ENCODE data around the gene C19orf25. TPM values are rescaled to one million over a fixed set of nuclear protein-coding genes. Genes with fewer than 3 reads are reported as not detected.

Gene C19orf25
- total RNA-seq, result 10 to 100 TPM; 33.3 to 38.2 TPM

- Mint-ChIP-seq H3K27ac (peak within 1 kb of the TSS; percentile 98), H3K4me1 (ENCODE audit: low read depth) (peaks cover 18% of the 10 kb centered on the region), H3K36me3 (ENCODE audit: low read depth) (peaks cover 9% of the 10 kb centered on the region), H3K9me3 (ENCODE audit: insufficient read depth) (no peaks in the 10 kb centered on the region), H3K4me3 (peak within 1 kb of the TSS; percentile 99), H3K27me3 (ENCODE audit: low read depth) (no peaks in the 10 kb centered on the region)
- CTCF ChIA-PET, result no interaction called here
- DNase-seq (peak; percentile 96), ATAC-seq (peak; percentile 94)
- POLR2A ChIA-PET, result interaction anchor here (0.6 kb wide), 1 partner anchor 65 kb away, joined by 3 read pairs; no protein-coding TSS in a partner anchor
Measured at GRCh38 chr19:1478934-1479707, at the start of gene C19orf25. C19orf25 (minus strand) TSS chr19:1479215; CDS start chr19:1478903, 312 bp downstream.

GRCh38 chr19:1527650-1528309, 48.8 kb upstream of the C19orf25 start:
- no peak for DNase-seq
- POLR2A ChIA-PET, result no interaction called here
- Mint-ChIP-seq H3K9me3 (ENCODE audit: insufficient read depth) (no peaks in the 10 kb centered on the region), H3K27me3 (ENCODE audit: low read depth) (peaks cover 23% of the 10 kb centered on the region), H3K4me1 (ENCODE audit: low read depth) (peaks cover 2% of the 10 kb centered on the region), H3K27ac (no peak overlapping the region), H3K4me3 (no peak overlapping the region), H3K36me3 (ENCODE audit: low read depth) (no peaks in the 10 kb centered on the region)
- CTCF ChIA-PET, result no interaction called here
- ATAC-seq, result no peak

- DNase-seq (no peak), ATAC-seq (no peak)
- Mint-ChIP-seq H3K27me3 (ENCODE audit: low read depth) (peaks cover 23% of the 10 kb centered on the region), H3K9me3 (ENCODE audit: insufficient read depth) (no peaks in the 10 kb centered on the region), H3K4me3 (no peak overlapping the region), H3K4me1 (ENCODE audit: low read depth) (peaks cover 2% of the 10 kb centered on the region), H3K27ac (no peak overlapping the region), H3K36me3 (ENCODE audit: low read depth) (no peaks in the 10 kb centered on the region)
- CTCF ChIA-PET, result no interaction called here
- POLR2A ChIA-PET, result no interaction called here
Measured at GRCh38 chr19:1526979-1527649, 48.1 kb upstream of the C19orf25 start.

- no peak overlapping the region for H3K4me3 Mint-ChIP-seq
- H3K9me3 Mint-ChIP-seq (ENCODE audit: insufficient read depth), result no peaks in the 10 kb centered on the region
- DNase-seq, result no peak
- peaks cover 25% of the 10 kb centered on the region for H3K27me3 Mint-ChIP-seq (ENCODE audit: low read depth)
- H3K27ac Mint-ChIP-seq, result no peak overlapping the region
- H3K36me3 Mint-ChIP-seq (ENCODE audit: low read depth), result no peaks in the 10 kb centered on the region
- ChIA-PET POLR2A (no interaction called here), CTCF (no interaction called here)
- no peak for ATAC-seq
- peaks cover 2% of the 10 kb centered on the region for H3K4me1 Mint-ChIP-seq (ENCODE audit: low read depth)
Measured at GRCh38 chr19:1526066-1526778, 47.2 kb upstream of the C19orf25 start.

GRCh38 chr19:1525343-1525742, 46.3 kb upstream of the C19orf25 start:
- DNase-seq, result no peak
- no peak overlapping the region for H3K27ac Mint-ChIP-seq
- no peak for ATAC-seq
- H3K4me3 Mint-ChIP-seq, result no peak overlapping the region
- H3K27me3 Mint-ChIP-seq (ENCODE audit: low read depth), result peaks cover 25% of the 10 kb centered on the region
- ChIA-PET POLR2A (no interaction called here), CTCF (no interaction called here)
- no peaks in the 10 kb centered on the region for H3K9me3 Mint-ChIP-seq (ENCODE audit: insufficient read depth)
- peaks cover 2% of the 10 kb centered on the region for H3K4me1 Mint-ChIP-seq (ENCODE audit: low read depth)
- H3K36me3 Mint-ChIP-seq (ENCODE audit: low read depth), result no peaks in the 10 kb centered on the region

- Mint-ChIP-seq H3K27ac (no peak overlapping the region), H3K9me3 (ENCODE audit: insufficient read depth) (no peaks in the 10 kb centered on the region), H3K4me1 (ENCODE audit: low read depth) (peaks cover 2% of the 10 kb centered on the region), H3K4me3 (no peak overlapping the region), H3K36me3 (ENCODE audit: low read depth) (no peaks in the 10 kb centered on the region), H3K27me3 (ENCODE audit: low read depth) (peaks cover 25% of the 10 kb centered on the region)
- DNase-seq (no peak), ATAC-seq (no peak)
- CTCF ChIA-PET, result no interaction called here
- POLR2A ChIA-PET, result no interaction called here
Measured at GRCh38 chr19:1524972-1525325, 45.9 kb upstream of the C19orf25 start.

- peaks cover 25% of the 10 kb centered on the region for H3K27me3 Mint-ChIP-seq (ENCODE audit: low read depth)
- no peaks in the 10 kb centered on the region for H3K9me3 Mint-ChIP-seq (ENCODE audit: insufficient read depth)
- ChIA-PET POLR2A (no interaction called here), CTCF (no interaction called here)
- H3K4me1 Mint-ChIP-seq (ENCODE audit: low read depth), result peaks cover 2% of the 10 kb centered on the region
- DNase-seq (no peak), ATAC-seq (no peak)
- H3K36me3 Mint-ChIP-seq (ENCODE audit: low read depth), result no peaks in the 10 kb centered on the region
- H3K4me3 Mint-ChIP-seq, result no peak overlapping the region
- no peak overlapping the region for H3K27ac Mint-ChIP-seq
Measured at GRCh38 chr19:1524287-1524971, 45.4 kb upstream of the C19orf25 start.

- ChIA-PET CTCF (no interaction called here), POLR2A (no interaction called here)
- no peaks in the 10 kb centered on the region for H3K9me3 Mint-ChIP-seq (ENCODE audit: insufficient read depth)
- peaks cover 2% of the 10 kb centered on the region for H3K4me1 Mint-ChIP-seq (ENCODE audit: low read depth)
- DNase-seq (no peak), ATAC-seq (no peak)
- H3K4me3 Mint-ChIP-seq, result no peak within 1 kb of the TSS
- no peak within 1 kb of the TSS for H3K27ac Mint-ChIP-seq
- H3K36me3 Mint-ChIP-seq (ENCODE audit: low read depth), result no peaks in the 10 kb centered on the region
- peaks cover 25% of the 10 kb centered on the region for H3K27me3 Mint-ChIP-seq (ENCODE audit: low read depth)
Measured at GRCh38 chr19:1523412-1524286, 44.6 kb upstream of the C19orf25 start, which contains the start of gene PLK5. PLK5 (plus strand) TSS chr19:1524077; CDS start chr19:1526997, 2,920 bp downstream.

GRCh38 chr19:1522838-1523237, 43.8 kb upstream of the C19orf25 start:
- ChIA-PET CTCF (no interaction called here), POLR2A (interaction anchor here (0.6 kb wide), 1 partner anchor 231 kb away, joined by 3 read pairs; no protein-coding TSS in a partner anchor)
- Mint-ChIP-seq H3K36me3 (ENCODE audit: low read depth) (no peaks in the 10 kb centered on the region), H3K4me1 (ENCODE audit: low read depth) (peaks cover 2% of the 10 kb centered on the region), H3K27ac (no peak overlapping the region), H3K9me3 (ENCODE audit: insufficient read depth) (no peaks in the 10 kb centered on the region), H3K4me3 (no peak overlapping the region), H3K27me3 (ENCODE audit: low read depth) (peaks cover 25% of the 10 kb centered on the region)
- ATAC-seq (no peak), DNase-seq (no peak)

- H3K4me1 Mint-ChIP-seq (ENCODE audit: low read depth), result peaks cover 2% of the 10 kb centered on the region
- no peak overlapping the region for H3K27ac Mint-ChIP-seq
- H3K9me3 Mint-ChIP-seq (ENCODE audit: insufficient read depth), result no peaks in the 10 kb centered on the region
- H3K4me3 Mint-ChIP-seq, result no peak overlapping the region
- no peak for ATAC-seq
- no peak for DNase-seq
- no peaks in the 10 kb centered on the region for H3K36me3 Mint-ChIP-seq (ENCODE audit: low read depth)
- H3K27me3 Mint-ChIP-seq (ENCODE audit: low read depth), result peaks cover 25% of the 10 kb centered on the region
- ChIA-PET CTCF (interaction anchor here (1.2 kb wide), 1 partner anchor 25 kb away, joined by 4 read pairs; no protein-coding TSS in a partner anchor), POLR2A (no interaction called here)
Measured at GRCh38 chr19:1522061-1522460, 43.0 kb upstream of the C19orf25 start.

- ChIA-PET CTCF (interaction anchor here (1.2 kb wide), 1 partner anchor 25 kb away, joined by 4 read pairs; no protein-coding TSS in a partner anchor), POLR2A (no interaction called here)
- no peak for ATAC-seq
- DNase-seq, result no peak
- no peak overlapping the region for H3K4me3 Mint-ChIP-seq
- H3K36me3 Mint-ChIP-seq (ENCODE audit: low read depth), result no peaks in the 10 kb centered on the region
- H3K27me3 Mint-ChIP-seq (ENCODE audit: low read depth), result peaks cover 25% of the 10 kb centered on the region
- no peak overlapping the region for H3K27ac Mint-ChIP-seq
- H3K4me1 Mint-ChIP-seq (ENCODE audit: low read depth), result peaks cover 2% of the 10 kb centered on the region
- H3K9me3 Mint-ChIP-seq (ENCODE audit: insufficient read depth), result no peaks in the 10 kb centered on the region
Measured at GRCh38 chr19:1521636-1522035, 42.6 kb upstream of the C19orf25 start.

Data from activated CD8-positive, alpha-beta T cell treated with anti-CD3 and anti-CD28 coated beads, Interleukin-2, amount 10 ng/mL, durations not matched to agents 7 days and 5 days (primary cell).